Gastrocnemius medialis (tissue), 4 donors: Measurements from ENCODE around the gene CD52.

Experiments used
- CTCF ChIP-seq, 5 experiments: fragments of 450-650 bp in 3 of 5; fragments of 200-600 bp in 2 of 5; sonication (generic) in 2 of 5; IDR thresholded peaks in 4 of 5; conservative IDR thresholded peaks in 1 of 5; 1 replicate in 4 of 5; 2 replicates in 1 of 5; pipeline ENCODE4 v1.5.1; 2016 to 2019; ENCODE audit warnings: antibody characterized with exemption in 5 of 5, mild to moderate bottlenecking in 3 of 5, moderate library complexity in 3 of 5
- POLR2A ChIP-seq, 2 donors: fragments of 450-650 bp; IDR thresholded peaks; one replicate each; pipeline ENCODE4 v1.6.1; 2017; ENCODE audit warnings: antibody characterized with exemption in 2 of 2, mild to moderate bottlenecking in 2 of 2, moderate library complexity in 2 of 2

GRCh38 chr1:26367441-26367840, 49.7 kb downstream of the CD52 start:
- TF ChIP-seq CTCF (IDR thresholded peaks at IDR 0.05 in 4 of 5, conservative IDR thresholded peaks at IDR 0.05 in 1 of 5) (no peak), POLR2A (IDR thresholded peaks at IDR 0.05) (no peak)
